CD4-positive, alpha-beta T cell treated with Interleukin-17A for 4 hours (primary cell): ENCODE results near the gene FKBP15.
"Not testable (repeated sequence)": the region's sequence is repeated elsewhere in the genome, so short reads cannot be mapped to it uniquely, and the experiment has no call there.

ENCODE experiments used
- DNase-seq: peaks from one replicate; pipeline ENCODE4 v3.0.0-alpha.2; 2020; ENCODE audit warnings: mixed read lengths

FKBP15 gene

GRCh38 chr9:113148372-113148705 is 72.7 kb downstream of the FKBP15 start:
- DNase-seq, result no peak

GRCh38 chr9:113143432-113144227 is 77.4 kb downstream of the FKBP15 start:
- DNase-seq, result no peak

GRCh38 chr9:113140896-113141295 is 80.2 kb downstream of the FKBP15 start:
- not testable (repeated sequence) for DNase-seq

- DNase-seq, result no peak
These were observed 81.1 kb downstream of the FKBP15 start for GRCh38 chr9:113139953-113140352.

- no peak for DNase-seq
These were observed 81.8 kb downstream of the FKBP15 start for GRCh38 chr9:113139225-113139829.

- DNase-seq, result no peak
These were observed 82.3 kb downstream of the FKBP15 start for GRCh38 chr9:113138760-113139159.

- no peak for DNase-seq
These were observed 83.6 kb downstream of the FKBP15 start for GRCh38 chr9:113137196-113138168.

- DNase-seq, result no peak
These were observed 89.4 kb downstream of the FKBP15 start for GRCh38 chr9:113131689-113132151.

GRCh38 chr9:113129884-113130283 is 91.2 kb downstream of the FKBP15 start:
- no peak for DNase-seq

GRCh38 chr9:113129466-113129865 is 91.6 kb downstream of the FKBP15 start:
- no peak for DNase-seq

GRCh38 chr9:113125386-113126035 is 95.6 kb downstream of the FKBP15 start:
- no peak for DNase-seq

GRCh38 chr9:113118829-113119228 is 102.2 kb downstream of the FKBP15 start:
- not testable (repeated sequence) for DNase-seq
